Measurements from ENCODE around the gene FOLR1.

DNA sequence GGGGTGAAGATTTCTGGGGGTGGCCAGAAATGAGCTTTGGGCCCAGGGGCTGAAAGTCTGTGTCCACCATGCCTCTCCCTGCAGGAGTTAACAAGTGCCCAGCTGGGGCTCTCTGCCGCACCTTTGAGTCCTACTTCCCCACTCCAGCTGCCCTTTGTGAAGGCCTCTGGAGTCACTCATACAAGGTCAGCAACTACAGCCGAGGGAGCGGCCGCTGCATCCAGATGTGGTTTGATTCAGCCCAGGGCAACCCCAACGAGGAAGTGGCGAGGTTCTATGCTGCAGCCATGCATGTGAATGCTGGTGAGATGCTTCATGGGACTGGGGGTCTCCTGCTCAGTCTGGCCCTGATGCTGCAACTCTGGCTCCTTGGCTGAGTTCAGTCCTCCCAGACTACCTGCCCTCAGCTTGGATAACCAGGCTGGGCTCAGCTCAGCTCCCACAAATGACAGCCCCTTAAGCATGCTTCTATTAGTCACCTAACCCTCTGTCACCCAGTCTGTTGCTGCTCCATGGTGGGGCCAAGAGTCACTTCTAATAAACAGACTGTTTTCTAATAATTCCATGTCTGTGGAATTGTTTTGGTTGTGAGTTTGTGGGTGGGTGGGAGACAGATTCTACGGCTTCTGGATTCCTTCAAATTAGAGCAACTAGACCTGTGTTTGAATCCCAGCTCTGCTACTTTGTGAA is 29.6 kb downstream of the FOLR1 start:
- TF ChIP-seq POLR2A (IDR thresholded peaks at IDR 0.05): no peak
- TF ChIP-seq, protein P1, sequence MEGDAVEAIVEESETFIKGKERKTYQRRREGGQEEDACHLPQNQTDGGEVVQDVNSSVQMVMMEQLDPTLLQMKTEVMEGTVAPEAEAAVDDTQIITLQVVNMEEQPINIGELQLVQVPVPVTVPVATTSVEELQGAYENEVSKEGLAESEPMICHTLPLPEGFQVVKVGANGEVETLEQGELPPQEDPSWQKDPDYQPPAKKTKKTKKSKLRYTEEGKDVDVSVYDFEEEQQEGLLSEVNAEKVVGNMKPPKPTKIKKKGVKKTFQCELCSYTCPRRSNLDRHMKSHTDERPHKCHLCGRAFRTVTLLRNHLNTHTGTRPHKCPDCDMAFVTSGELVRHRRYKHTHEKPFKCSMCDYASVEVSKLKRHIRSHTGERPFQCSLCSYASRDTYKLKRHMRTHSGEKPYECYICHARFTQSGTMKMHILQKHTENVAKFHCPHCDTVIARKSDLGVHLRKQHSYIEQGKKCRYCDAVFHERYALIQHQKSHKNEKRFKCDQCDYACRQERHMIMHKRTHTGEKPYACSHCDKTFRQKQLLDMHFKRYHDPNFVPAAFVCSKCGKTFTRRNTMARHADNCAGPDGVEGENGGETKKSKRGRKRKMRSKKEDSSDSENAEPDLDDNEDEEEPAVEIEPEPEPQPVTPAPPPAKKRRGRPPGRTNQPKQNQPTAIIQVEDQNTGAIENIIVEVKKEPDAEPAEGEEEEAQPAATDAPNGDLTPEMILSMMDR (IDR thresholded peaks at IDR 0.05): no peak
